ENCODE measurements around the gene CCDC27.

The CCDC27 gene

GRCh38 chr1:3742439-3743298 lies 9.6 kb upstream of the CCDC27 start:
- DNase-seq (ENCODE audit: low read depth in 1 of 2, low spot score in 1 of 2): no peak
- Histone ChIP-seq H3K4me3 (replicated peaks; ENCODE audit: insufficient read depth, low read length) (no peak overlapping the region), H3K27me3 (ENCODE audit: insufficient read depth, poor library complexity, severe bottlenecking) (no peaks in the 10 kb centered on the region), H3K27ac (replicated peaks) (no peak overlapping the region)
- TF ChIP-seq POLR2AphosphoS5 (IDR thresholded peaks at IDR 0.05; ENCODE audit: low read depth) (no peak), GABPA (IDR thresholded peaks at IDR 0.05; ENCODE audit: low read depth) (no peak), CTCF (IDR thresholded peaks at IDR 0.05; ENCODE audit: insufficient read depth, low read length) (no peak), REST (IDR thresholded peaks at IDR 0.05; ENCODE audit: insufficient replicate concordance, low read depth) (no peak), SPI1 (IDR thresholded peaks at IDR 0.05; ENCODE audit: borderline replicate concordance, low read depth) (no peak)

GRCh38 chr1:3743421-3743820 lies 8.8 kb upstream of the CCDC27 start:
- Histone ChIP-seq H3K4me3 (replicated peaks; ENCODE audit: insufficient read depth, low read length) (no peak overlapping the region), H3K27ac (replicated peaks) (no peak overlapping the region), H3K27me3 (ENCODE audit: insufficient read depth, poor library complexity, severe bottlenecking) (no peaks in the 10 kb centered on the region)
- no peak for DNase-seq (ENCODE audit: low read depth in 1 of 2, low spot score in 1 of 2)
- no peak for TF ChIP-seq SPI1 (IDR thresholded peaks at IDR 0.05; ENCODE audit: borderline replicate concordance, low read depth)
- TF ChIP-seq CTCF (IDR thresholded peaks at IDR 0.05; ENCODE audit: insufficient read depth, low read length): no peak
- no peak for TF ChIP-seq POLR2AphosphoS5 (IDR thresholded peaks at IDR 0.05; ENCODE audit: low read depth)

- TF ChIP-seq CTCF (IDR thresholded peaks at IDR 0.05; ENCODE audit: insufficient read depth, low read length) (no peak), POLR2AphosphoS5 (IDR thresholded peaks at IDR 0.05; ENCODE audit: low read depth) (no peak), REST (IDR thresholded peaks at IDR 0.05; ENCODE audit: insufficient replicate concordance, low read depth) (no peak), SPI1 (IDR thresholded peaks at IDR 0.05; ENCODE audit: borderline replicate concordance, low read depth) (no peak), GABPA (IDR thresholded peaks at IDR 0.05; ENCODE audit: low read depth) (no peak)
- H3K27ac ChIP-seq (replicated peaks): no peak overlapping the region
- no peak overlapping the region for H3K4me3 ChIP-seq (replicated peaks; ENCODE audit: insufficient read depth, low read length)
- DNase-seq (ENCODE audit: low read depth in 1 of 2, low spot score in 1 of 2): no peak
- H3K27me3 ChIP-seq (ENCODE audit: insufficient read depth, poor library complexity, severe bottlenecking): no peaks in the 10 kb centered on the region
Observed at GRCh38 chr1:3743826-3744225, 8.4 kb upstream of the CCDC27 start.

All from HL-60 (cell line).